Hepatocyte (in vitro differentiated cells): ENCODE measurements around the gene SRGAP2B. TPM values are rescaled to one million over a fixed set of nuclear protein-coding genes. Genes with fewer than 3 reads are reported as not detected.
"Not testable (repeated sequence)": the region's sequence is repeated elsewhere in the genome, so short reads cannot be mapped to it uniquely, and the experiment has no call there.

ENCODE experiments used
- DNase-seq: peaks from one replicate; pipeline ENCODE4 v3.0.0-alpha.2; 2016; ENCODE audit warnings: low spot score
- H2AFZ ChIP-seq: fragments of 200-600 bp; sonication (generic); 2 replicates; pipeline ENCODE4 v1.6.0; 2016; ENCODE audit warnings: antibody characterized with exemption, mild to moderate bottlenecking
- H3K27ac ChIP-seq: fragments of 200-600 bp; sonication (generic); 2 replicates; pipeline ENCODE4 v1.5.1; 2016; ENCODE audit warnings: mild to moderate bottlenecking
- H3K27me3 ChIP-seq: fragments of 200-600 bp; sonication (generic); 2 replicates; pipeline ENCODE4 v1.6.1; 2016
- H3K36me3 ChIP-seq: fragments of 200-600 bp; sonication (generic); replicated peaks from 2 replicates; pipeline ENCODE4 v1.5.1; 2016; ENCODE audit warnings: low read depth; ENCODE audit not compliant: insufficient read depth
- H3K4me1 ChIP-seq: fragments of 200-600 bp; sonication (generic); 2 replicates; pipeline ENCODE4 v1.5.1; 2016; ENCODE audit warnings: mild to moderate bottlenecking, moderate library complexity; ENCODE audit not compliant: insufficient read depth
- H3K4me2 ChIP-seq: fragments of 200-600 bp; sonication (generic); 2 replicates; pipeline ENCODE4 v1.6.0; 2016
- H3K4me3 ChIP-seq: fragments of 200-600 bp; sonication (generic); 2 replicates; pipeline ENCODE4 v1.5.1; 2016; ENCODE audit warnings: mild to moderate bottlenecking
- H3K79me2 ChIP-seq: fragments of 200-600 bp; sonication (generic); 2 replicates; pipeline ENCODE4 v1.6.0; 2017; ENCODE audit warnings: mild to moderate bottlenecking
- H3K9me2 ChIP-seq: fragments of 200-600 bp; sonication (generic); replicated peaks from 2 replicates; pipeline ENCODE4 v1.6.0; 2017; ENCODE audit warnings: mild to moderate bottlenecking; ENCODE audit not compliant: insufficient read depth
- H3K9me3 ChIP-seq: fragments of 200-600 bp; sonication (generic); 2 replicates; pipeline ENCODE4 v1.5.1; 2016; ENCODE audit warnings: low read depth, mild to moderate bottlenecking
- H4K20me1 ChIP-seq: fragments of 200-600 bp; sonication (generic); 2 replicates; pipeline ENCODE4 v1.6.0; 2016; ENCODE audit warnings: mild to moderate bottlenecking; ENCODE audit not compliant: insufficient read depth, poor library complexity, severe bottlenecking
- WGBS: methylation state at CpG from one replicate; pipeline ENCODE4 v1.1.6; 2016; ENCODE audit warnings: low lambda C conversion rate; ENCODE audit errors: missing lambda C conversion rate; 5-methylcytosine and 5-hydroxymethylcytosine counted together
- polyA plus RNA-seq: library from polyadenylated mRNA; unstranded; fragments of >200 nt; fragmentation: Nextera tagmentation; extraction: Ambion mirVana; gene quantifications from 2 replicates; pipeline ENCODE4 v1.2.1, GENCODE V29; 2016
- total RNA-seq: library from RNA; depleted of rRNA; stranded (reverse); fragments of >200 nt; gene quantifications from 2 replicates; pipeline ENCODE4 v1.2.3, GENCODE V29; 2014

Gene SRGAP2B
- total and polyA plus RNA-seq, 2 experiments from 2014 or later: 7.1 to 9.0 TPM

DNA sequence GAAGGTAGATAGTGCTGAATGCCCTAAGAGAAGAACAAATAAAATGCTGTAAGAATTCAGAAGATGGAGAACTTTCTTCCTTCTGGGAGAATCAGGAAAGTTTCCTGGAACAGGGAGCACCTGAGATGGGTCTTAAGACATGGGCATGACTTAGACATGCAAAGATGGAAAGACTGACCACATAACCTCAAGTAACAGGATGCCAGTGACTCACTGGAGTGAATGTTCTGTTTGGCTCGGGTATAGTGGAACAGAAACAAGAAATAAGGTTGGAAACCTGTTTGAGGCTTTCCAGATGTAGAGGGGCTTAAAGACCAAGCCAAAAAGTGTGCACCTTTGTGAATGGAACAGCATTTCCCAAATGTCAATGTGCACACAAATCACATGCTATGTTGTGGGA is 102.2 kb downstream of the SRGAP2B start:
- not testable (repeated sequence) for H3K9me3 ChIP-seq, DNase-seq, H3K4me2 ChIP-seq, H3K4me1 ChIP-seq, H2AFZ ChIP-seq, H3K27me3 ChIP-seq, H3K27ac ChIP-seq, H3K79me2 ChIP-seq, H4K20me1 ChIP-seq, H3K4me3 ChIP-seq, H3K9me2 ChIP-seq, H3K36me3 ChIP-seq
- WGBS: 88% methylated on average over 1 of the region's 1 CpG

GRCh38 chr1:144990611-144991010 is 104.5 kb downstream of the SRGAP2B start:
- not testable (repeated sequence) for H3K9me3 ChIP-seq, H3K4me2 ChIP-seq, H3K79me2 ChIP-seq, DNase-seq, H3K27me3 ChIP-seq, H3K9me2 ChIP-seq, H2AFZ ChIP-seq, H3K4me3 ChIP-seq, H3K36me3 ChIP-seq, H4K20me1 ChIP-seq, H3K4me1 ChIP-seq, H3K27ac ChIP-seq
- WGBS: 100% methylated on average over 1 of the region's 29 CpGs

- H3K36me3 ChIP-seq, H3K4me2 ChIP-seq, H3K9me2 ChIP-seq, DNase-seq, H3K9me3 ChIP-seq, H3K79me2 ChIP-seq, H3K27ac ChIP-seq, H4K20me1 ChIP-seq, H3K27me3 ChIP-seq, H3K4me3 ChIP-seq, H3K4me1 ChIP-seq, H2AFZ ChIP-seq: not testable (repeated sequence)
- WGBS: no CpG with 5 or more reads among the region's 2 CpGs
These were observed 108.0 kb downstream of the SRGAP2B start for GRCh38 chr1:144987131-144987530.

DNA sequence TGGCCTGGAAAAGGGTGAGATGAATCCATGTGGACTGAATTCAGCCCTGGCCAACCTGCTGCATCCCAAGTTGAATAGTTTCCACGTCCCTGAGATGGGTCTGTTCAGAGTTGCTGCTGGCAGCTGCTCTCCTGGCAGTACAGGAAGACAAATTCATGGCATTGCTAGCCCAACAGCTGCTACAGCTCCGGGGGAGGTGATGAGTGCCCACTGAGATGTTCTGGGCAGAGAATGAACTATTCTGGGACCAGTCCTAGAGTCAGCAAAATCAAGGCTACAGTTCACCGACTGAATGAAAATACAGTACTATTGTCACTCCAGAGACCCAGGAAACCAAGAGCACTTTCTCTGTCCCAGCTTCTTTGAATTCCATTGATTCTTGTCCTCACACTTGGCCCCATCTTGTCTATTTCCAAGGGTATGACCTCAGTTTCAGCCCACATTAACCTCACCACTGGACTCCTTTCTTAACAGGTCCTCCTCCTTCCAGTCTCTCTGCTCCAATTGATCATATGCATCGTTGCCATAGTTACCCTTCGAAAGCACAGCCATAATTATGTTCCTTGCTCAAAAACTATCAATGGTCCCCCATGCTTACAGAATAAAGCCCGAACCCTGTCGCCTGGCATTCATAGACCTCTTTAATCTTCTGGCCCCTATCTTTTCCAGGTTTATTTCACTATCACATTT is 108.8 kb downstream of the SRGAP2B start:
- WGBS: 100% methylated on average over 3 of the region's 7 CpGs
- not testable (repeated sequence) for H4K20me1 ChIP-seq, H3K4me1 ChIP-seq, H3K79me2 ChIP-seq, H3K36me3 ChIP-seq, H2AFZ ChIP-seq, H3K27me3 ChIP-seq, DNase-seq, H3K27ac ChIP-seq, H3K9me3 ChIP-seq, H3K4me3 ChIP-seq, H3K4me2 ChIP-seq, H3K9me2 ChIP-seq

DNA sequence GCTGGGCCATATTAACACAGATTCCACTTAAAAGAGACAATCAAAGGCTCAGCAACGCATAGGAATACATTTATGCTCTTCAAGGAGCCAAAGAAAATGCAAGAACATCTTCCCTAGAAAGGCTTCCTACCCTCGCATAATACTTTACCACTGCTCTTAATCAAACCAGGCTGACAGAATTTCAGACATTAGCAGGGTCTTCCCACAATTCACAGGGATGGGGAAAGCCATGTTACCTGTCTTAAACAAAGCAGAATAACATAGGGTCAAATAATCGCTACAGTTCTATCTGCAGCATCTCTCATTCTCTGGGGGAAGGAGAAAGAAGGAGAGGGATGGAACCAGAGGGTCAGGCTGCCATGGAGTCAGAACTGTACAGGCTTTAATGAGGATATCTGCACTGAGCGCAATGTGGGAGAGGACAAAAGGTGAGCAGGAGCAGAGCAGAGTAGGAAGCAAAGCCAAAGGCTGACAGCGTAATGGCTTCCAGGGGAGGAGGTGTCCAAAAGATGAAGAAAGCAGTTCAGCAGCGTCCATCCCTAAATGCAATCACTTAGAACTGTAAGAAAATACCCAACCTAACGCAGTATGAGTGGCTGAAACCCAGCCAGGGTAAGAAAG is 109.5 kb downstream of the SRGAP2B start:
- H3K4me1 ChIP-seq, H4K20me1 ChIP-seq, DNase-seq, H3K4me3 ChIP-seq, H3K4me2 ChIP-seq, H2AFZ ChIP-seq, H3K36me3 ChIP-seq, H3K9me2 ChIP-seq, H3K9me3 ChIP-seq, H3K27ac ChIP-seq, H3K79me2 ChIP-seq, H3K27me3 ChIP-seq: not testable (repeated sequence)
- WGBS: 87% methylated on average over 4 of the region's 7 CpGs

GRCh38 chr1:144982802-144983525 is 112.2 kb downstream of the SRGAP2B start:
- not testable (repeated sequence) for H2AFZ ChIP-seq, H3K27me3 ChIP-seq, H3K36me3 ChIP-seq, H4K20me1 ChIP-seq, H3K9me2 ChIP-seq, H3K9me3 ChIP-seq, H3K79me2 ChIP-seq, H3K4me1 ChIP-seq, H3K4me2 ChIP-seq, H3K4me3 ChIP-seq, H3K27ac ChIP-seq, DNase-seq
- no CpG with 5 or more reads among the region's 6 CpGs for WGBS

GRCh38 chr1:144981157-144981556 is 114.0 kb downstream of the SRGAP2B start:
- H3K27me3 ChIP-seq, H4K20me1 ChIP-seq, H3K9me3 ChIP-seq, H2AFZ ChIP-seq, H3K4me2 ChIP-seq, H3K4me1 ChIP-seq, H3K27ac ChIP-seq, H3K4me3 ChIP-seq, H3K36me3 ChIP-seq, H3K9me2 ChIP-seq, DNase-seq, H3K79me2 ChIP-seq: not testable (repeated sequence)
- WGBS: 89% methylated on average over 1 of the region's 4 CpGs

DNA sequence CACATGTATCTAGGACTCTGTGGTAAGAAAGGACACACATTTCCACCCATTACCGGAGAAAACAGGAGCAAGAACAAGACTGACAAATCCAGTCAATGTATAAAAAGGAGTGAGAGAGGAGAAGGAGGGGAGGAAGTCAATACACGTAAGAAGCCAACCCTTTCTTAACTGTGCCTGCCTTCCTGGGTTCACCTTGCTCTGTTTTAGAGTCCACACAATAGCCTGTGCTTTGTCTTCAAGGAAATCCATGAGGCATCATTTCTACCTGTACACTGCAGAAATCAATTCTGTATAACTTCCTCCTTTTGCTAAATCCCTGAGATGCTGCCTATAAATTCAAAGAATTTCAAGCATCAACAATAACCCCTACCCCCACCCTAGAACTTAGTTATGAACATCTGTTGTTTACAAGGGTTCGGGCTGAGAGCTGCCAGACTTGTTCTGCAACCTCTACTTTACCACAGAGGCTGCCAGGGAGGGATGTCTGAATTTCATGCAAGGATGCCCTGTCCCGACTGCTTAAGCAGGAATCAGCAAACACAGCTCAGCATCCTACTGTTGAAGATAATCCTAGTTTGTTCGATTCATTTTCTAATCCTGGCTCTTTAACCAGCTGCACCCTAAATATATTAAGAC is 115.0 kb downstream of the SRGAP2B start:
- WGBS: 47% methylated on average over 4 of the region's 5 CpGs
- H3K9me2 ChIP-seq, H2AFZ ChIP-seq, H3K27ac ChIP-seq, H3K36me3 ChIP-seq, H4K20me1 ChIP-seq, H3K79me2 ChIP-seq, H3K9me3 ChIP-seq, DNase-seq, H3K4me1 ChIP-seq, H3K27me3 ChIP-seq, H3K4me2 ChIP-seq, H3K4me3 ChIP-seq: not testable (repeated sequence)
